Adrenal gland (tissue), 5 donors: ENCODE measurements around the gene PDCD1LG2.

Experiments used
- CTCF ChIP-seq, 6 experiments: fragments of 450-650 bp in 4 of 6; fragments of 200-600 bp in 2 of 6; sonication (generic) in 1 of 6; IDR thresholded peaks; 1 replicate in 5 of 6; 2 replicates in 1 of 6; pipeline versions ENCODE4 v1.5.1 to v1.8.0; 2016 to 2021; ENCODE audit warnings: antibody characterized with exemption in 6 of 6, mild to moderate bottlenecking in 2 of 6, moderate library complexity in 1 of 6
- POLR2A ChIP-seq, 2 donors: fragments of 450-650 bp; IDR thresholded peaks; one replicate each; pipeline ENCODE4 v1.6.1; 2017; ENCODE audit warnings: antibody characterized with exemption in 2 of 2, mild to moderate bottlenecking in 2 of 2, moderate library complexity in 1 of 2
- donor health status: DM: no; HTN: no; CAD: no.

GRCh38 chr9:5481322-5482040 is 28.9 kb upstream of the PDCD1LG2 start:
- no peak for TF ChIP-seq POLR2A (IDR thresholded peaks at IDR 0.05)
- no peak for TF ChIP-seq CTCF (IDR thresholded peaks at IDR 0.05)
